ENCODE results near the gene DIP2B. TPM values are rescaled to one million over a fixed set of nuclear protein-coding genes. Genes with fewer than 3 reads are reported as not detected.

Gene DIP2B
- total RNA-seq, 1 experiment from 2014 or later = 20.0 TPM

GRCh38 chr12:50584135-50584534 lies 79.3 kb downstream of the DIP2B start:
- DNase-seq = no peak
- H3K14ac ChIP-seq (ENCODE audit: insufficient read depth, low read length) = no peak overlapping the region
- no peaks in the 10 kb centered on the region for H3K79me1 ChIP-seq (ENCODE audit: insufficient read depth, low read depth, low read length, poor library complexity, severe bottlenecking)
- H3K4me1 ChIP-seq (ENCODE audit: insufficient read depth, low read length) = peaks cover 4% of the 10 kb centered on the region; the same call in 1 of the 2 replicates
- H3K79me2 ChIP-seq (ENCODE audit: insufficient read depth, low read length) = peaks cover 3% of the 10 kb centered on the region; the same call in 1 of the 2 replicates
- H3K56ac ChIP-seq (ENCODE audit: insufficient read length, low read depth, low read length) = no peak overlapping the region
- no peaks in the 10 kb centered on the region for H3K23me2 ChIP-seq (ENCODE audit: insufficient read length, low read depth, low read length, poor library complexity, severe bottlenecking)
- Mint-ChIP-seq H3K27ac (no peak overlapping the region), H3K9me3 (no peaks in the 10 kb centered on the region), H3K4me3 (no peak overlapping the region), H3K36me3 (ENCODE audit: insufficient read depth in 1 of 3, low read depth in 3 of 3) (no peaks in the 10 kb centered on the region; a peak in 1 of 7 replicates), H3K27me3 (ENCODE audit: low read depth) (no peaks in the 10 kb centered on the region), H3K4me1 (peaks cover 15 to 19% of the 10 kb centered on the region in 2 experiments)
- H3K27ac ChIP-seq (ENCODE audit: insufficient read length, low read depth, low read length) = no peak overlapping the region
- H2AK5ac ChIP-seq (ENCODE audit: insufficient read length, low read length) = no peak overlapping the region
- no peak overlapping the region for H2BK12ac ChIP-seq (ENCODE audit: insufficient read length, low read depth, low read length)
- no peak overlapping the region for H3K23ac ChIP-seq (ENCODE audit: insufficient read length, low read depth, low read length)
- no peak overlapping the region for H2AFZ ChIP-seq (ENCODE audit: low read length)
- H3K4me2 ChIP-seq (ENCODE audit: insufficient read depth, insufficient read length, low read length) = no peak overlapping the region
- WGBS (ENCODE audit: extremely low coverage, insufficient read length, low lambda C conversion rate) = no CpG with 5 or more reads among the region's 1 CpG
- H4K91ac ChIP-seq (ENCODE audit: insufficient read length, low read depth, low read length) = no peak overlapping the region
- H4K20me1 ChIP-seq (ENCODE audit: control insufficient read depth, insufficient read depth, insufficient read length) = no peaks in the 10 kb centered on the region
- no peak overlapping the region for H4K8ac ChIP-seq (replicated peaks; ENCODE audit: insufficient read length, low read depth, low read length)
- no peak overlapping the region for H2BK5ac ChIP-seq (ENCODE audit: insufficient read length, low read length)
- no peak overlapping the region for H3T11ph ChIP-seq (ENCODE audit: low read length)
- no peak overlapping the region for H2BK15ac ChIP-seq (ENCODE audit: low read depth, low read length)
- no peak overlapping the region for H4K5ac ChIP-seq (ENCODE audit: insufficient read length, low read depth, low read length)
- no peak overlapping the region for H3K4ac ChIP-seq (ENCODE audit: low read depth, low read length)
- no peaks in the 10 kb centered on the region for H3K9me3 ChIP-seq (ENCODE audit: control insufficient read depth, low read depth, low read length)
- TF ChIP-seq, protein P1, sequence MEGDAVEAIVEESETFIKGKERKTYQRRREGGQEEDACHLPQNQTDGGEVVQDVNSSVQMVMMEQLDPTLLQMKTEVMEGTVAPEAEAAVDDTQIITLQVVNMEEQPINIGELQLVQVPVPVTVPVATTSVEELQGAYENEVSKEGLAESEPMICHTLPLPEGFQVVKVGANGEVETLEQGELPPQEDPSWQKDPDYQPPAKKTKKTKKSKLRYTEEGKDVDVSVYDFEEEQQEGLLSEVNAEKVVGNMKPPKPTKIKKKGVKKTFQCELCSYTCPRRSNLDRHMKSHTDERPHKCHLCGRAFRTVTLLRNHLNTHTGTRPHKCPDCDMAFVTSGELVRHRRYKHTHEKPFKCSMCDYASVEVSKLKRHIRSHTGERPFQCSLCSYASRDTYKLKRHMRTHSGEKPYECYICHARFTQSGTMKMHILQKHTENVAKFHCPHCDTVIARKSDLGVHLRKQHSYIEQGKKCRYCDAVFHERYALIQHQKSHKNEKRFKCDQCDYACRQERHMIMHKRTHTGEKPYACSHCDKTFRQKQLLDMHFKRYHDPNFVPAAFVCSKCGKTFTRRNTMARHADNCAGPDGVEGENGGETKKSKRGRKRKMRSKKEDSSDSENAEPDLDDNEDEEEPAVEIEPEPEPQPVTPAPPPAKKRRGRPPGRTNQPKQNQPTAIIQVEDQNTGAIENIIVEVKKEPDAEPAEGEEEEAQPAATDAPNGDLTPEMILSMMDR (conservative IDR thresholded peaks at IDR 0.05) = no peak
- no peak overlapping the region for H3K18ac ChIP-seq (ENCODE audit: insufficient read length, low read depth, low read length)
- no peak overlapping the region for H3K9ac ChIP-seq (ENCODE audit: extremely low read depth, insufficient read length, low read length)
- H3K27me3 ChIP-seq (ENCODE audit: insufficient read depth, low read length) = no peaks in the 10 kb centered on the region
- H2BK20ac ChIP-seq (ENCODE audit: low read depth, low read length, poor library complexity, severe bottlenecking) = no peak overlapping the region
- H2BK120ac ChIP-seq (ENCODE audit: low read depth, low read length, poor library complexity, severe bottlenecking) = no peak overlapping the region

All from H9 (cell line).